ENCODE measurements around the gene ZNF385C.

The ZNF385C gene

DNA sequence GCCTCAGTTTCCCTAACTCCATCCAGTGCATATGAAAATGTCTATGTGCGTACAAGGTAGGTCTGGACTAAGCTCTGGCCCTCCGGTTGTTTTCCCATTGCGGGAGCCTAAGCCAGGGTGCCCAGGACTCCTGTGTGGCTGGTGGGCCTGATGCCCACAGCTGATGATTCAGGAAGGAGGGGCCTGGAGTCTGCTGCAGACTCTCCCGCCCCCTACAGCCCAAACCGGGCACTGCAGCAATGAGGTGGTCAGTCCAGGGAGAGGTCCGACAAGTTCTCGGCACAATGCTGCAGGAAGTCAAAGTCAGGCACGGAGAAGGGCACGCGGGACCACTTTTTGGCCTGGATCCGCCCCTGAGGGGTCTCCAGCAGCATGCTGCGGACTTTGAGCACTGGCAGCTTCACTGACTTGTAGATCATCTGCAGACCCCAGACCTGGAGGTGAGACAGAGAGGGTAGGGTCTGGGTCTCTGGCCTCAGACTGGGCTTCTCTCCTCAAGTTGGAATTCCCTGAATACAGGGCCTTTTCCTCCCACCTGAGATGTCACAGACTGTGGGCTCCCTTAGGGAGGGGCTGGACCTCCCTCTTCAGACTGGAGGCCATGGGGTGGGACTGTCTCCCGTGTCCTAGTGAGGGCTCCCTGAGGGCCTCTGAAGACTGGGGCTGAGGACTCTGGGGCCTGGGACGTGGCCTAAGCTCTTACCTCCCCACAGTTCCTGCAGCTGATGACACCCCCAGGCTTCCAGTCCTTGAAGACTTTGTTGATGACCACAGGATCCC lies 3.4 kb upstream of the ZNF385C start:
- Histone ChIP-seq H3K9me3 (no peaks in the 10 kb centered on the region), H3K27me3 (peaks cover 0 to 21% of the 10 kb centered on the region in 2 donors), H3K4me1 (peaks cover 0 to 13% (median 6%) of the 10 kb centered on the region in 4 donors), H3K4me3 (no peak overlapping the region), H3K27ac (no peak overlapping the region), H3K36me3 (peaks cover 0 to 41% (median 11%) of the 10 kb centered on the region in 3 donors)
- peak; percentile 67 to 82 for DNase-seq
- TF ChIP-seq, protein P1, sequence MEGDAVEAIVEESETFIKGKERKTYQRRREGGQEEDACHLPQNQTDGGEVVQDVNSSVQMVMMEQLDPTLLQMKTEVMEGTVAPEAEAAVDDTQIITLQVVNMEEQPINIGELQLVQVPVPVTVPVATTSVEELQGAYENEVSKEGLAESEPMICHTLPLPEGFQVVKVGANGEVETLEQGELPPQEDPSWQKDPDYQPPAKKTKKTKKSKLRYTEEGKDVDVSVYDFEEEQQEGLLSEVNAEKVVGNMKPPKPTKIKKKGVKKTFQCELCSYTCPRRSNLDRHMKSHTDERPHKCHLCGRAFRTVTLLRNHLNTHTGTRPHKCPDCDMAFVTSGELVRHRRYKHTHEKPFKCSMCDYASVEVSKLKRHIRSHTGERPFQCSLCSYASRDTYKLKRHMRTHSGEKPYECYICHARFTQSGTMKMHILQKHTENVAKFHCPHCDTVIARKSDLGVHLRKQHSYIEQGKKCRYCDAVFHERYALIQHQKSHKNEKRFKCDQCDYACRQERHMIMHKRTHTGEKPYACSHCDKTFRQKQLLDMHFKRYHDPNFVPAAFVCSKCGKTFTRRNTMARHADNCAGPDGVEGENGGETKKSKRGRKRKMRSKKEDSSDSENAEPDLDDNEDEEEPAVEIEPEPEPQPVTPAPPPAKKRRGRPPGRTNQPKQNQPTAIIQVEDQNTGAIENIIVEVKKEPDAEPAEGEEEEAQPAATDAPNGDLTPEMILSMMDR (IDR thresholded peaks at IDR 0.05): peak; percentile 66 to 73
- intact Hi-C loops (cut with DNase I; ENCODE audit: low total_unique reads): loop anchor here (5.0 kb wide), 1 partner anchor 34 kb away; no protein-coding TSS in a partner anchor

DNA sequence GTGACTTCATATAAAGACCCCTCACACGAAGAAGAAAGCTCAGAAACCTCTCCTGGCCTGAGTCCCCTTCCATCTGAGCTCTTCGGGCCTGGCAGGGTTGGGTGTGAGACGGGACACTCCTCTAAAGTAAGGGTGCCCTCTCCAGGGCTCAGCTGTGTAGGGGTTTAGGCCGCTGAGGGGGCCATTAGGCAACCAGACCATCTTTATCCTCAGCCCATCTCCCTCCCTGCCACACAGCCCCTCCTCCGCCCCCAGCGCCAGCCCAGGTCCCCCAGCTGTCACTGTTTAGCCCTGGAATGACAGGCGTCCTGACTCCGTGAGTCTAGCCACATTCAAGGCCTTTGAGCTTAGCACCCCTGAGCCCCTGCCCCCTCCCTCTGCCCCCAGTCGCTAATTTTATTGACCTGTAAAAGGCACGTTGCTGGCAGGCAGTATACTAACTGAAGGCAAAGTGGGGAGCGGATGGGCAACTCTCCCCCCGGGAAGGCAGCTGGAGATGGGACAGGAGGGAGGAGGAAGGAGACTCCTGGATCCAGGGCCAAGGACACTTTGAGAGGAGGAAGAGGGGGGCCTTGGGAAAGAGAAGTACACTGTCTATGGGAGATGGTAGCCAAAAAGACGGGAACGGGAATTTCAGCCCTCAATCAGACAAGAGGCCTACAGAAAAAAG lies 592 bp upstream of the ZNF385C start:
- intact Hi-C loops (cut with DNase I; ENCODE audit: low total_unique reads): no loop called here
- H3K36me3 ChIP-seq: peaks cover 0 to 15% (median 0%) of the 10 kb centered on the region in 3 donors
- H3K9me3 ChIP-seq: no peaks in the 10 kb centered on the region
- peaks cover 0 to 44% of the 10 kb centered on the region in 2 donors for H3K27me3 ChIP-seq
- H3K27ac ChIP-seq: no peak overlapping the region
- TF ChIP-seq, protein P1 (IDR thresholded peaks at IDR 0.05): no peak
- peaks cover 0 to 13% (median 6%) of the 10 kb centered on the region in 4 donors for H3K4me1 ChIP-seq
- no peak overlapping the region for H3K4me3 ChIP-seq
- no peak for DNase-seq

DNA sequence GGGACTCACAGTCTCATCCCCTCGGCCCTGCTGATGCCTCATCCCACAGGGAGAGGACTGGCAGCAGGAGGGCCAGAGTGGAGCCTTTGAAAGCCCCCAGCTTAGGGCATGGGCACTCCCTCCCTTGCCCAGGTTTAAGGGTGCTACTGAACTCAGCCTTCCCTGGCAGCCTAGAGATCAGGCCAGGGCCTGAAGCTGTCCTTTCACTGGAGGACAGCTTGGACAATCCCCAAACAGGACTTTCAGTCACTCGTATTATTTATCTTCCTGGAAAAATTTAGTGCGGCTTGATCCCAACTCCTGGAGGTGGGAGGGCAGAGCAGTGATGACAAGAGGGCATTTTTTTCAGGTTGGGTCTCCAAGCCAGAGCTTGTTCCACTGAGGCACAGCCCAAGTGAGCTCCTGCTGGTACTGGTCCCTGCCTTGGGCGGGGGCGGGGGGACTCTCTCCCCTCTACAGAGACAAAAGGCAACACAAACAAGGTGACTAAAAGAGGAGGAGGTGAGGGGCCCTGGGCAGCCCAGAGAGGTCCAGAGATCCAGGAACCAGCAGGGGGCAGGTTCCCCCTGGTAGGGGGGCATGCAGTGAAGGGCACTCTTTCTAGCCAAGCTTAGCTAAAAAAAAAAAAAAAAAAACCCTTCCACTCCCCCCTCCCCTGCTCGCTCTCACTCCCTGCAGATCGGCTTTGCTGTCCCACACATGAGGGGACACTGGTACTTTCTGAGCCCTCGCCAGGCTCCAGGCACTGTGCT lies 1.7 kb downstream of the ZNF385C start:
- Histone ChIP-seq H3K27me3 (peaks cover 0 to 44% of the 10 kb centered on the region in 2 donors), H3K4me1 (peaks cover 0 to 12% (median 5%) of the 10 kb centered on the region in 4 donors), H3K9me3 (no peaks in the 10 kb centered on the region), H3K36me3 (peaks cover 0 to under 1% (median 0%) of the 10 kb centered on the region in 3 donors), H3K27ac (no peak overlapping the region), H3K4me3 (no peak overlapping the region)
- DNase-seq: no peak
- intact Hi-C loops (cut with DNase I; ENCODE audit: low total_unique reads): no loop called here
- TF ChIP-seq, protein P1 (IDR thresholded peaks at IDR 0.05): no peak

DNA sequence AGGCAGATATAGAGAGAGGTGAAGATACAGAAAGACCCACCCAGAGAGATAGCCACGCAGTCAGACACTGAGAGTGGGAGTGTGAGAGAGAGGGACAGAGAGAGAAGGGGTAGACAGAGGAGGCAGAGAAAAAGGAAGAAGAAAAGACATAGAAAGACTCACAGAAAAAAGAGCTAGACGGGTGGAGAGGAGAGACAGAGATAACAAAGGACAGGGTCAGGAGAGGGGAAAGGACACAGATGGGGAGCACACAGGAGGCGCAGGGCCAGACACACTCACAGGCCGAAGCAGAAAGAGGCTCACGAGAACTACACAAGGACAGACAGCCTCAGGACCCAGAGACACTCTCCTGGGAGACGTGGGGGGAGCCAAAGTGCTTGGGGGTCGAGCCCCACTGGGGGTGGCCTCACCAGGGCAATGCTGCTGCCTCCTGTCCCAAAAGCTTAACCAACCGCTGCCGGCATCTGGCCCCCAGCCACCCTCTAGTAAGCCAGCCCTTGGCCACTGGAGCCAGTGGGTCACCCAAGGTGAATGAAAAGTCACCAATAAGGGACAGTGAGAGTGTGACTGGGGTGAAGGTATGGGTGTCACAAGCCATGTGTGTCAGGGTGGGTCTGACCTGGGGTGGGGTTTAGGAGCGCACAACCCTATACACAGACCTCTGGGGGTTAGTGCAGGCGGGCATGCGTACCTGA lies 3.8 kb downstream of the ZNF385C start:
- H3K27me3 ChIP-seq: peaks cover 0 to 54% of the 10 kb centered on the region in 2 donors
- DNase-seq: no peak
- no peaks in the 10 kb centered on the region for H3K36me3 ChIP-seq
- peaks cover 0 to 12% (median 4%) of the 10 kb centered on the region in 4 donors for H3K4me1 ChIP-seq
- no peak overlapping the region for H3K27ac ChIP-seq
- no peaks in the 10 kb centered on the region for H3K9me3 ChIP-seq
- intact Hi-C loops (cut with DNase I; ENCODE audit: low total_unique reads): no loop called here
- TF ChIP-seq, protein P1 (IDR thresholded peaks at IDR 0.05): no peak
- no peak overlapping the region for H3K4me3 ChIP-seq

DNA sequence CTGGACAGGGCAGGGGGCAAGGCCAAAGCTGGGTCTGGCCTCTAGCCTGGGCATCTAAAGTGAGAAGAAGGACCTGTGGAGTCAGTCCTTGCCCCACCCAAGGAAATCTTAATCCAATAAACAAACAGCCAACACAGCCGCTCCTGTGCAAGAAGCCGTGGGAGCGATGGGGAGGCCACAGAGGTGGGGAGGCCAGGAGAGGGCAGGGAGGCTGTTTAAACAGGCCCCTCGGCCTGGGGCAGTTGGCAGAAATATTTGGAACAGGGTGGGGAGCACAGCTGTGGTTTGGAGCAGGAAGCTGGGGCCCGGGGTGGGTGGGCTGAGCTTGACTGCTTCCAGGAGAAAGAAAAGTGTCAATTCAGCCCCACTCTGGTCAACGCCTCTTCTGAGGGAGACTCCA lies 5.3 kb downstream of the ZNF385C start:
- DNase-seq: no peak
- TF ChIP-seq, protein P1 (IDR thresholded peaks at IDR 0.05): no peak
- H3K9me3 ChIP-seq: no peaks in the 10 kb centered on the region
- no peak overlapping the region for H3K4me3 ChIP-seq
- H3K4me1 ChIP-seq: peaks cover 0 to 4% (median under 1%) of the 10 kb centered on the region in 4 donors
- peaks cover 0 to 61% of the 10 kb centered on the region in 2 donors for H3K27me3 ChIP-seq
- intact Hi-C loops (cut with DNase I; ENCODE audit: low total_unique reads): no loop called here
- no peak overlapping the region for H3K27ac ChIP-seq
- H3K36me3 ChIP-seq: no peaks in the 10 kb centered on the region
